Right lobe of liver (tissue), 6 donors: ENCODE results near the gene BEGAIN. TPM values are rescaled to one million over a fixed set of nuclear protein-coding genes. Genes with fewer than 3 reads are reported as not detected.

ENCODE experiments used
- ATAC-seq, 4 donors: fragments of 200-7000 bp; cut with Tn5 transposase; one replicate each; pipeline ENCODE4 v1.9.1; 2020; ENCODE audit warnings: mild to moderate bottlenecking in 4 of 4, moderate library complexity in 4 of 4
- DNase-seq, 3 donors: peaks; one replicate each; pipeline ENCODE4 v3.0.0-alpha.2; 2020
- H3K27ac ChIP-seq, 3 donors: fragments of 200-600 bp; one replicate each; pipeline ENCODE4 v1.8.0; 2022
- H3K27me3 ChIP-seq, 2 donors: fragments of 200-600 bp; one replicate each; pipeline ENCODE4 v1.8.0; 2022
- H3K36me3 ChIP-seq, 4 donors: fragments of 200-600 bp; sonication (generic) in 1 of 4; one replicate each; pipeline versions ENCODE4 v1.5.1 to v1.8.0; 2017 to 2022; ENCODE audit warnings: control low read depth in 1 of 4
- H3K4me1 ChIP-seq, 4 donors: fragments of 200-600 bp; sonication (generic) in 1 of 4; one replicate each; pipeline versions ENCODE4 v1.5.1 to v1.8.0; 2017 to 2022; ENCODE audit warnings: control low read depth in 1 of 4
- H3K4me3 ChIP-seq, 3 donors: fragments of 200-600 bp; one replicate each; pipeline ENCODE4 v1.8.0; 2022
- H3K9me3 ChIP-seq, 4 donors: fragments of 200-600 bp; sonication (generic) in 1 of 4; one replicate each; pipeline versions ENCODE4 v1.5.1 to v1.8.0; 2017 to 2022; ENCODE audit warnings: control low read depth in 1 of 4
- POLR2A ChIP-seq: fragments of 450-650 bp; IDR thresholded peaks from one replicate; pipeline ENCODE4 v1.6.1; 2017; ENCODE audit warnings: antibody characterized with exemption, mild to moderate bottlenecking
- WGBS: methylation state at CpG from one replicate; pipeline ENCODE4 v1.1.6; 2018; ENCODE audit warnings: low coverage, low lambda C conversion rate; ENCODE audit not compliant: insufficient coverage; ENCODE audit errors: missing lambda C conversion rate; 5-methylcytosine and 5-hydroxymethylcytosine counted together
- intact Hi-C, 2 donors: fragments of 100-400 bp; cut with DNase I; formaldehyde crosslinking; loops; one replicate each; pipeline versions ENCODE4 v1.11.2 to v1.14.1; 2022
- total RNA-seq, 6 experiments: library from RNA; depleted of rRNA in 2 of 6; stranded (reverse); fragments of >200 nt in 2 of 6; fragmentation: NEBNext Ultra II Directional in 3 of 6; extraction: Animal tissue kit (Norgen Biotek cat#: 25700) in 3 of 6; gene quantifications; one replicate each; pipeline versions ENCODE4 v1.1.0 to v1.2.4, GENCODE V29; 2016 to 2023
- TF ChIP-seq, protein P1 (sequence below), 4 donors: fragments of 200-600 bp in 3 of 4; fragments of 450-650 bp in 1 of 4; IDR thresholded peaks; one replicate each; pipeline versions ENCODE4 v1.5.1 to v1.8.0; 2016 to 2022; ENCODE audit warnings: antibody characterized with exemption in 4 of 4, mild to moderate bottlenecking in 2 of 4
- donor health status: DM: no; HTN: yes; CAD: no.
- donor health status: DM: no; HTN: no; CAD: no.
- donor health status: DM: no; HTN: no; CAD: no.
- donor health status: DM: no; HTN: yes; CAD: no.
- donor health status: DM: no; HTN: yes; CAD: no.

The BEGAIN gene
- total RNA-seq, 6 experiments from 2014 or later, result 0.12 to 0.61 (median 0.34) TPM

DNA sequence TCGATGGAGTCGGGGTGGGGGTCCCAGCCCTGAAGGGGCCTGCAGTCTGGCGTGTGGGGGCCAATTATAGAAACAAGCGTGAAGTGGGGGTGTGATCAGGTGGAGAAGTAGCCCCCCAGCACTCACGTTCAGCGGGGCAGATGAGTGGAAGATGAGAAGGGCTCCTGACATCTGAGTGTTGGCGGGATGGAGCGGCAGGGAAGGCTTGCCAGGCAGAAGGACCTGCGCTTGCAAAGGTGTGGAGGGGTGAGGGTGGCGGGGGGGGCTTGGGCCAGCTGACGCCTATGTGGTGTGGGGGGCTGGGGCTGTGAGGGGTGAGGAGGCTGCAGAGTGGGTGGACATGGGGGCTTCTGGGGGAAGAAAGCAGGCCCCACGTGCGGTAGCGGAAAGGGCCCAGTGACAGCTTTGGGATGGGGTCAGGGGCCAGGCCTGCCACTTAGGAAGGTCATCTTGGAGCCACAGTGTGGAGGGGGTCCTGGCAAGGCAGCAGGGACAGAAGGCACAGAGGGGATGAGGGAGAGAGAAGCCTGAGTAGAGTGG lies 22.2 kb upstream of the BEGAIN start:
- TF ChIP-seq, protein P1, sequence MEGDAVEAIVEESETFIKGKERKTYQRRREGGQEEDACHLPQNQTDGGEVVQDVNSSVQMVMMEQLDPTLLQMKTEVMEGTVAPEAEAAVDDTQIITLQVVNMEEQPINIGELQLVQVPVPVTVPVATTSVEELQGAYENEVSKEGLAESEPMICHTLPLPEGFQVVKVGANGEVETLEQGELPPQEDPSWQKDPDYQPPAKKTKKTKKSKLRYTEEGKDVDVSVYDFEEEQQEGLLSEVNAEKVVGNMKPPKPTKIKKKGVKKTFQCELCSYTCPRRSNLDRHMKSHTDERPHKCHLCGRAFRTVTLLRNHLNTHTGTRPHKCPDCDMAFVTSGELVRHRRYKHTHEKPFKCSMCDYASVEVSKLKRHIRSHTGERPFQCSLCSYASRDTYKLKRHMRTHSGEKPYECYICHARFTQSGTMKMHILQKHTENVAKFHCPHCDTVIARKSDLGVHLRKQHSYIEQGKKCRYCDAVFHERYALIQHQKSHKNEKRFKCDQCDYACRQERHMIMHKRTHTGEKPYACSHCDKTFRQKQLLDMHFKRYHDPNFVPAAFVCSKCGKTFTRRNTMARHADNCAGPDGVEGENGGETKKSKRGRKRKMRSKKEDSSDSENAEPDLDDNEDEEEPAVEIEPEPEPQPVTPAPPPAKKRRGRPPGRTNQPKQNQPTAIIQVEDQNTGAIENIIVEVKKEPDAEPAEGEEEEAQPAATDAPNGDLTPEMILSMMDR (IDR thresholded peaks at IDR 0.05), result no peak
- TF ChIP-seq POLR2A, result no peak

DNA sequence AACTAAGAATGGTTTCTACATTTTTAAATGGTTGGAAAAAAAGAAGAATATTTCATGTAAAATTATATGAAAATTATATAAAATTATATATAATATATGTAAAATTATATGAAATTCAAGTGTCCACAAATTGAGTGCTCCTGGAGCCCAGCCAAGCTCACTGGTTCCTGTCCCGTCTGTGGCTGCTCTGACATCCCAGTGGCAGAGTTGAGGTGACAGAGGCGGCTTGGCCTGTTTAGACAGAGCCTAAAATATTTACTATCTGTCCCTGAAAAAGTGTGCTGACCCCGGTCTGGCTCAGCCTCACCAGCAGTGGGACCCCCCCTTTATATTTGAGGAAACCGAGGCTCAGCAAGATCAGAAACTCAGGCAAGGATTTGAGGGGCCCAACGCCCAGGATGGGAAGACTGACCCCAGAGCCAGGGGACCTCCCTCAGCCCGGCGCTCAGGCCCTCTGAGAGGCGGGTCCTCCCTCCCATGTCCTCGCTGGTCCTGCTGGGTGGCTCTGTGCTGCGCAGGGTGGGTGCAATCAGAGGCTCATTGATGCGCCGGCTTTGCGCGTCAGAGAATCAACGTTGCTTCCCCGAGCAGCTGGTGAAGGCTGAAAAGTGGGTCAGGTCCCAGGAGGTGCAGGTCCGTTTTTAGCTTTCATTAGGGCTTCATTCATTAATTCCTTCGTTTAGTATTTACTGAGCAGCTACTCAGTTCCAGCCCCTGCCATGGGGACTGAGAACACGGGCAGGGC lies 21.5 kb upstream of the BEGAIN start:
- 74% methylated on average over 12 of the region's 19 CpGs for WGBS
- peak; percentile 16 to 30 (median 30) for DNase-seq
- intact Hi-C loops, result no loop called here
- H3K27me3 ChIP-seq, result no peaks in the 10 kb centered on the region
- no peaks in the 10 kb centered on the region for H3K4me1 ChIP-seq
- no peak for TF ChIP-seq POLR2A
- TF ChIP-seq, protein P1 (IDR thresholded peaks at IDR 0.05), result no peak
- H3K4me3 ChIP-seq, result no peak overlapping the region
- no peaks in the 10 kb centered on the region for H3K9me3 ChIP-seq
- no peak overlapping the region for H3K27ac ChIP-seq
- no peaks in the 10 kb centered on the region for H3K36me3 ChIP-seq
- no peak for ATAC-seq

More for the DNA sequence above, 22.2 kb upstream of the BEGAIN start:
- WGBS, result 71% methylated on average over 12 of the region's 14 CpGs
- Histone ChIP-seq H3K27me3 (no peaks in the 10 kb centered on the region), H3K4me1 (no peaks in the 10 kb centered on the region), H3K9me3 (no peaks in the 10 kb centered on the region), H3K27ac (no peak overlapping the region), H3K36me3 (no peaks in the 10 kb centered on the region), H3K4me3 (no peak overlapping the region)
- DNase-seq (peak; percentile 6 to 43 (median 29)), ATAC-seq (no peak)
- intact Hi-C loops, result no loop called here

- WGBS, result 74% methylated on average over 3 of the region's 3 CpGs
- Histone ChIP-seq H3K27ac (no peak overlapping the region), H3K36me3 (no peaks in the 10 kb centered on the region), H3K4me3 (no peak overlapping the region), H3K4me1 (no peaks in the 10 kb centered on the region), H3K27me3 (no peaks in the 10 kb centered on the region), H3K9me3 (no peaks in the 10 kb centered on the region)
- ATAC-seq (no peak), DNase-seq (no peak)
- intact Hi-C loops, result no loop called here
- TF ChIP-seq, protein P1 (IDR thresholded peaks at IDR 0.05), result no peak
Observed at GRCh38 chr14:100608064-100608463, 20.8 kb upstream of the BEGAIN start.

DNA sequence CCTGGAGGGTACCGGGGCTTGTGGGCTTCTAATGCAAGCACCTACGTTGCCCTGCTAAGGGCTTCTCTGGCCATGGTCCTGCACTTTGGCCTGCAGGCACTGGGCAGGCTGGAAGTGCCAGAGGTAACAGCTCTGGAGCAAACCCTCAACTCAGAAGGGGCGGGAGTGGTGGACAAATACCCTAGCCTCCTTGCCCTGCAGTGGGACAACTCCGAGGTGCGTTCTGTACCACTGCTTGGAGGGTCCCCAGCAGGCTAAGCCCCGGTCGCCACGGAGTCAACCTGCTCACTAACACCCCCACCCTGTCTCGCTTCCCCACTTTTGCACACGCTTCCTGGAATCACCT lies 20.4 kb upstream of the BEGAIN start:
- Histone ChIP-seq H3K27me3 (no peaks in the 10 kb centered on the region), H3K9me3 (no peaks in the 10 kb centered on the region), H3K27ac (no peak overlapping the region), H3K36me3 (no peaks in the 10 kb centered on the region), H3K4me1 (no peaks in the 10 kb centered on the region), H3K4me3 (no peak overlapping the region)
- TF ChIP-seq, protein P1 (IDR thresholded peaks at IDR 0.05), result no peak
- no peak for TF ChIP-seq POLR2A
- ATAC-seq (no peak), DNase-seq (peak; percentile 10 to 39 (median 33))
- intact Hi-C loops, result no loop called here
- WGBS, result 80% methylated on average over 1 of the region's 10 CpGs
